ENCODE results near the gene NAV2.
A peak's percentile ranks its signal among the peaks of the same experiment; 100 is the strongest.
"Not testable (repeated sequence)": the region's sequence is repeated elsewhere in the genome, so short reads cannot be mapped to it uniquely, and the experiment has no call there.

NAV2 gene

DNA sequence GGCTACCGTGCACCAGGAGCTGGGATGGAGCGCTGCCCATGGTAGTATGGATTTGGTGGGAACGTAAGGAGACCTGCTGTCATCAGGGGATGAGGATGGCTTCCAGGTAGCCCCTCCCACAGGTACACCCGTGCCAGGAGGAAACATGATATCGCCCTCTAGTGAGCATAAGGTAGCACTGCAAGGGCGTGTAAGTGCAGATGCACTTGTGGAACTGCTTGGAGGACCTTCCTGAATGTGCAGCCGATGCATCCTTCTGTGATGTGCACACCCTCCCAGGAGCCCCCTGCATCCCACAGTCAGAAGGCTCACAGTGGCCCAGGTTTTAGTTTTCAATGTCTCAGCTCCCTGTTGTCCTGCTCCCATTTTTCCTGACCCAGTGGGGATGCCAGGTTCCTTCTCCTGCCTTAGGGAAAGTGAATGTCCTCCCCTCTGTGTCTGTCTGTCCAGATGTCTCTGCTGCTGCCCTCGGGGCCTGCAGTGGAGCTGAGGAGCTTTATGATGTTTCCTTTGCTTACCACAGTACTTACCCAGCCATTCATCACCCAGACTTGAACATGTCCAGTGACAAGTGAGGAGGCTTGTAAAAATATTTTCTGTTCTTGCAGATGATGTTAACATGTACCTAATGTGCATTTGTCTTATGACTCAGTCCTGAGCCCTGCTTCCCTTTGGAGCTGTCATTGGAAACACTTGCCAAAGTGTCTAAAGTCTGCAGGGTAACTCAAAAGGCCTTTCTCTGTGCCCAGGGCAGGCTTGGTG lies 398.5 kb downstream of the NAV2 start:
- no peak for DNase-seq

DNA sequence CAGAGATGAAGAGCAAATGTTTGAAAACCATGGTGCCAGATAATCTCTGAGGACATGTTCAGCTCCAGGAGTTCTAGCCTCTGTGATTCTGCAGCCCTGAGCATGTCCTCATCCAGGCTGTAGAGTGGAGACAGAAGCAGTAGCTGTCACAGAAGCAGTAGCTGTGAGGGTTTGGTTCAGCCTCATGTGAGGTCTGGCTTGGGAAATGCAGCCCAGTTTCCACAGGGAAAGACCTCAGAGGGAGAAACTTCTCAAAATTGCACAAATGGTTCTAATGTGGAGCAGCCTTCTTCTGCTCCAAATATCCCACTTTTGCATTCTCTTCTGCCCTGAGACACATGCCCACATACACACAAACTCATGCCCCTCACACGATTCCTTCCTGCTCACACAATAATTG lies 399.2 kb downstream of the NAV2 start:
- no peak for DNase-seq

DNA sequence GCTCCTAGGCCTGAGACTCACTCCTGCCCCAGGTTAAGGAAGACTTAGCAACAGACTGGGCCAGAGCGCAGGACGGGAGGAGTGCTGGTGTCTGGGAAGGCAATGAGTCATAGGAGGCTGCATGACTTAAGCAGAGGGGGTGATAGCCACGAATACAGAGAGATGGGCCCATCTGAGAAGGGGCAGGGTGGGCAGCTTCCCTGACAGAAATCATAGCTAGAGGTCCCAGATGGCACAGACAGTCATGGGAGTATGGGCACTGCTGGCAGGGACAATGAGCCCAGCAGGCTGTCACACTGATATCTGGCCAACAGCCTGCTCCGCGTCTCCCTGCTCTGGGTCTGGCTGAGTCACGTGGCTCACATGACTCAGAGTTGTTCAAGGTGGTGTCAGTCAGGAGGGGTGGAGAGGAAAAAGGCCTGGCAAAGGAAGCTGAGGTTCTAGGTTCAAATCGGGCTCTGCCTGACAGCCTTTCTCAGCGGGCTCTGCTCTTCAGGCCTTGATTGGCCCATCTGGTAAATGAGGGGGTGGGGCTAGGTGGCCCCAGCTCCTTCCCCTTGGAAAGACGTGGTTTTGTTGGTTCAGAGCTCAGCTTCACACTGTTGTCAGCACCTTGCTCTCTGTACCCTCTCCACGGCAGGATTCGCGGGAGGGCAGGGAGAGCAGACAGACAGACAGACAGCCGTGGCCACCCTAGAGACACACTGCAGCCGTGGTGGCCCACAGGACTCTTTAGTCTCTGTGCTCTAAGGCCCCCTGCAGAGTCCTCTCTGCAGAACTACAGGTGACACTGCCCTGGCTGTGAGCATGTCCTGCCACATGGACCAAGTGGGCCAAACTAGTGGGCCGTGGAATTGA lies 399.9 kb downstream of the NAV2 start:
- DNase-seq, result peak; percentile 9 to 40

DNA sequence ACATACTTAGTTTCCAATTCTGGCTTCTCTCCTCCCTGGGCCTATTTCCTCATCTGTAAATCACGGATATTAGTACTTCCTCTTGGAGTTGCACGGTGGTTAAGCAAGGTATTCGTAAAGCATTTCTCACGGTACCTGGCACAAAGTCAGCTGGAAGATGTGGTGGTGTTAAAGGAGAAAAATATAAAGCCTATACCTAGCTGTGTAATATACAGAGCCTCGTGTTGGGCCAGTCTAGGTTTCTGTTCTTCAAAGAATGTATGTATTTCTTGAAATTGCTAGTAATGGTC lies 400.5 kb downstream of the NAV2 start:
- no peak for DNase-seq

DNA sequence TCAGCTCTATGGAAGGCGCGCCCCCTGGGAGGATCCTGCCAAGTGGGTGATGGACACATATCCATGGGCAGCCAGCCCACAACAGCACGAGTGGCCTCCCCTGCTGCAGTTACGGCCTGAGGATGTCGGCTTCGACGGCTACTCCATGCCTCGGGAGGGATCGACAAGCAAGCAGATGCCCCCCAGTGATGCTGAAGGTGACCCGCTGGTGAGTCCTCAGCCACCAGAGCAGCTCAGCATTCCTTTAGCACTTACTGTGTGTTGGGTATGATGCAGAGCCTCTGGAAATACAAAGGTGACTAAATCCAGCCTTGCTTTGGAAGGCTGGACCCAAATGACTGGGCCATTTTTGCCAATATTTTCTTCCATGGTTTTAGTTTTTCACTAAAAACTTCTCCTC lies 402.0 kb downstream of the NAV2 start:
- no peak for DNase-seq

DNA sequence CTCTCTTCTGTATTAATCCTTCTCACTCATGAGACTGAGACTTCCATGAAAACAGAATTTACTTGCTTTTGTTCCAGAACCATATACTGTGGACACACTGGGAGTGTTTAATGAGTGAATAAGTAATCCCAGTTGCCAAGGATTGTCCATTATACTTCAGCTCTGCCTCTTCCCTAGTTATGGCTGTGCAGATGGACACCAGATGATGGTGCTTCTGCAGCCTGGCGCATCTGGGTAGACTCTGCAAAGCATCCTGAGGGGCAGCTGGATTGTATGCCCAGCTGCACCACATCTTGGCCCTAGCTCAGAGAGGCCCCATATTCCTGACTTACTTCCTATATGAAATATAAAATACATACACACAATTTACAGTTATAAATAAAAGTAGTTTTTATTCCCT lies 404.2 kb downstream of the NAV2 start:
- no peak for DNase-seq

DNA sequence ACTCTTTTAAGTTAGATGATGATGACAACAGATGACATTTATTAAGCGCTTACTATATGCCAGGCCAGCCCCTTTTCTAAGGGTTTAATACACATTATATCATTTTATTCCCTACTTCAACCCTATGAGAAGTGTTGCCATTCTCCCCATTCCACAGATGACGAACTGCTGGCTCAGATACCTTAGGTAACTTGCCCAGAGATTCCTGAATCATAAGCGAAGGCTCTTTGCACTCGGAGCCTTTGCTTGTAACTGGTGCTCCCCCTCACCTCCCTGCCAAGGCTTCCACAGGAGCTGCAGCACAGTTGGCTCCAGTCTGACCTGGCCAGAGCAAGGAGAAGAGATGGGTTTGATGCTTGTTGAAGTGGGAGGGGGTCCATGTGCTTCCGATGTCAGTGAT lies 404.7 kb downstream of the NAV2 start:
- DNase-seq, result no peak

DNA sequence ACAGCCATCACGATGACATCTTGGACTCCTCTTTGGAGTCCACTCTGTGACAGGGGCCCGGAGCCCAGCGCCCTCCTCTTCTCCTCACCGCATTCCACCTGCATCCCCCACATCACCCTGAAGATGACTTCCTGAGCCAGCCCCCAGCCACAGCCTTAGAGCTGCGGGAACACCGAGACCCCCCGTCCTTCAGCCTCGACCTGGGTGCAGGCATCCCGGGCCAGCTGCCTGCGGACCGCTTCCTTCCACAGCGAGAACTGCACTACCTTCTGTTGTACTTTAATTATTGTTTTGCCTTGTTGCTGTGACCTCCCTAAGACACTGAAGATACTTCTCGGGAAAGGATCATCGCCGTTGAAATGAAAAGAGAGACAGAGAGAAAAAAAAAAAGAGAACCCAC lies 405.6 kb downstream of the NAV2 start:
- no peak for DNase-seq

DNA sequence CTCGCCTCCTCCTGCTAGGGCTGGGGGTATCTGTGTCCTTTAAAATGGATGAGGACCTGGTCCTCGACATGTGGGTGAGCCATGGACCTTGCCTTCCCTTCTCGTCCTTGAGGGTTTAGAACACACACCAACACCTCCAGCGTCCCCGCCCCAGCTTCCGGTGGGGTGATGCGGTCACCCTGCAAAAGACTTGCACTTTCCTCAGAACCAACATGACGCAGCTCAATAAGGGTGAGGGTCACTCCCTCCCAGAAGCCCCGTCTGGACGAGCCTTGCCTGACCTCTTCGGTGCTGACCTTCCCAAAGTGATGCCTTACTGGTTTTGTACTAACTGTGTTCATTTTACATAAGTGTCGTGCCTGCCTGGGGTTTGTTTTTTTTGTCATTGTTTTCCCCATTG lies 406.7 kb downstream of the NAV2 start:
- DNase-seq, result no peak

DNA sequence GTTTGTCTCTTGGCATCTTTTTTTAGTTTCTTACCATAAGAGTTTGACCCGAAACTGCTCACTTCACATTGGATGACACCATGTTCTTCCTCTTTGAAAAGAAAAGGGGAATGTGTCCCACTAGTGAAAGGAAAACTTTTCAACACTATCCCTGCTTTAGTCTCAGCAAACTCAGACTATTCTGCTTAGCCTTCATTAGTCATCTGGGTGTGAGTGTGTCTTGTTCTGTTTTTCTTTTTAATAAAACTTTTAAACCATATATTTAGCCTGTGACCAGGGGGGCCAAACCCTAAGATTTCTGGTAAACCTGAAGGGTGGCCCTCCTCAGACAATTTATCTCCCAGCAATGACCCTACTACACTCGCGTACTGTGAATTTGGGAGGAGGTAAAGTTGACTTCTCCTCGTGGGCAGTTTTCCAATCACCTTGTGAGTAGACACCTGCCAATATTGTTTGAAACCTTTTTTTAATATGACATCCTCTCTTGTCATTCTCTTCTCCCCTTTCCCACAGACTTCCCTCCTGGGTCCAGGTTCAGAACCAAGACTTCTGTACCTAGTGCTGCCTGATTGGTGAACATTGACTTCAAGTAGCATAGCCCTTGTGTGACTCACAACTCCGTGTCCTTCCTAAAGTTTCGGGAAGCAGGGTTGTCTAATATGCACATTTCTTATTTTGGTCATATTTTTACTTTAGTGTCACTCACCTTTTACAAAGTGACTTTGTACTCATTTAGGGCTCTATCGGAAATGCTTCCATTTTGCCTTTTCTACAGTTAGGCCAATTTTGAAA lies 407.7 kb downstream of the NAV2 start:
- no peak for DNase-seq

DNA sequence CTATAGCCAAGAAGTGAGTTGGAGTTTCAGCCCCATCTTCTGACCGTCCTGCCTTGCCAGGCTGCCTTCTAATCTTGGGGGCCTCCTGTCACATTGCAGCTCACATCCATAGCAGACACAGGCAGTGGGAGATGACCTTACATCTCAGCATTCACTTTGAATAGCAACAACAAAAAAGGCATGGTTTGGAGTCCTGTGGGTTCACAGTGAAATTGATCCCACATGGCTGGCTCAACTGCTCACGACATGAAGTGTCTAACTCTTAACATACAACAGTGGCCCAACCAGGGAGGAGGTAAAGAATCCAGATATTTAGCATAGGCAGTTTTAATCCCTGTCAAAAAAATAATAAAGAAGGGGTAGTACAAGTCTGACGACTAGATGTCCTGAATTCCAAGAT lies 409.5 kb downstream of the NAV2 start:
- no peak for DNase-seq

DNA sequence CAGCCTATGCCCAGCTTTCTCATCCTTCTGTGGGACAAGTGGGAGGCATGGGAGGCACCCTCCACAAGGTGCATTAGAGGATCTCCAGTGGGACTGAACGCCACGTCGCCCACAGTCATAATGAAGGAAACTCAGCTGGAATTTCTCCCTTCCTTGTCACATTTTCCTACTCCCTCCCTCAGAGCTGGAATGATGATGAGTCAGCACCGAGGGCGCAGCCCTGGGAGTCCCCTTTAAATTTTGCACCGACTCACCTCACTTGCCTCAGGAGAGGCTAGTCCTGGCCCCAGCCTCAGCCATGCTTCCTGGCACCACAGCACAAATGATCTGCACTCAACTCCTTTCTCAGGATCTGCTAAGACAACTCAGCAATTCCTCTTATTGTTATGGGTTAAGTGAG lies 413.3 kb downstream of the NAV2 start:
- DNase-seq, result no peak

DNA sequence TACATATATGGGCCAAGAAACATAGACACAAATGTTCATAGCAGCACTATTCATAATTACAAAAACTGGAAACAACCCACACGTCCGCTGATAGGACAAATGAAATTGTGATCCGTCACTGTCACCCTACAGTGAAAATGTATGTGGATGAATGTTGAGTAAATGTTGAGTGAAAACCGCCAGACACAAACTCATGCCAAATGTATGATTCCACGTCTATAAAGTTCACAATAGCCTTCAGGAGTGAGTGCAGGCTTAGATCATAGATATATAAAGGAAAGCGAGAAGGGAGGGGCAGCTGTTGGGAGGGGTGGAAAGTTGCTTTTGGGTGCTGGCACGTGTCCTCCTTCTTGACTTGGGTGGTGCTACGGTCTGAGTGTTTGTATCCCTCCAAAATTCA lies 414.1 kb downstream of the NAV2 start:
- DNase-seq, result no peak

DNA sequence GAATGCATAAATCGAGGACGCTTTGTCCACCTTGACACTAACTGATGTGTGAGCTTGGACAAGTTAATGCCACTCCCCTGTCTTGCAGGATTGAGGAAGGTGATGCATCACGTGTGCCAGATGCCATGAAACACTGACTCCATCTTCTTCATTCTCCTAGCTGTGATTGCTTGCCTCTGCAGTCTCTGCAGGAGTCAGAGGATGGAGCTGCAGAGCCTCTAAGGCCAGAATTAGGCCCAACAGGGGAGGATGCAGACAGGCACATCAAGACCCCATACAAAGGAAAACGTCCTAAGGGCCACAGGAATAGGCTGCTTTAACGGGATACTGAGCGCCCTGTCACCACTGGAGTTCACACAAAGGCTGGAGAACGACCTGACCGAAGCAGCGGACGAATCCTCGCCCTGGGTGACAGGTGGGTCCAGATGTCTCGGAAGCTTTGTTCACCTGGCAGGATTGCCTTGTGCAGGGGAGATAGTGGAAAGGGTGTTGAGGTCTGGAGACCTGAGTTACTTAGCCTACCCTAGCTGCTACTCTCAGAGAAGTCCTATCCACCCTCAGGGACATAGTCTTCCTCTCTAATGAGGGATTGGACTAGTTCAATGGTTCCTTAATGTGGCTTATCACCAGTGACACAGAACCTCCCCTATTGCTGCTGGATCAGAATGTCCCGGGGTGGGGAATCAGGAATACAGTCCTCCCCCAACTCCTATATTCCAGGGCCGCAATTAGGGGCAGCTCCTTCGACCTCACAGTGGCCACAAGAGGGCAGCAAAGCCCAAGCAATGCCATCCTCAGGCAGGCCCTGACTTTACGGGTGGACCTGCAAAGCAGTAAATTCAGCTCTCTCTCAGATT lies 415.3 kb downstream of the NAV2 start:
- DNase-seq, result peak in 1 of 2 donors; percentile 3

DNA sequence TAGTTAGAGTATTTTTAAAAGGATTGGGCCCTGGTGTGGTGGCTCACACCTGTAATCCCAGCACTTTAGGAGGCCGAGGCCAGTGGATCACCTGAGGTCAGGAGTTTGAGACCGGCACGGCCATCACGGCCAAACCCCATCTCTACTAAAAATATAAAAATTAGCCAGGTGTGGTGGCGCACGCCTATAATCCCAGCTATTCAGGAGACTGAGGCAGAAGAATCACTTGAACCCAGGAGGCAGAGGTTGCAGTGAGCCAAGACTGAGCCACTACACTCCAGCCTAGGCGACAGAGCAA lies 415.8 kb downstream of the NAV2 start:
- not testable (repeated sequence) for DNase-seq

DNA sequence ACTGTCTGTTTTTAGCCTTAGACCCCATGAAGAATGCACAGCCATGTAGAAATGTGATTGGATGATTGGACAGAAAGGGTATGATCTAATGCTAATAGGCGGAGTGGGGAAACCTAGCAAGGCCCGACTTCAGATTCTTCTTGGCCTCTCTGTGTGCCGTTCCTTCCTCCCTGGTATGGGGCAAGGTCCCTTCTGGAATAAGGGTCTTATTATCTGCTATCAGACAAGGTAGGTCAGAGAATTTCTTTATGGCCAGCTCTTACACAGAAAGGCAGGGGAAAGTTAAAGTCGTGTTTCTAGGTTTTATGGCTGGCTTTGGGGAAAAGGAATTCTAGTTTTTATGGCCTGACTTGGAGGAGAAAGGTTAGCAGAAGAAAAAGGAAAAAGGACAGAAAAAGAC lies 417.0 kb downstream of the NAV2 start:
- DNase-seq, result no peak

DNA sequence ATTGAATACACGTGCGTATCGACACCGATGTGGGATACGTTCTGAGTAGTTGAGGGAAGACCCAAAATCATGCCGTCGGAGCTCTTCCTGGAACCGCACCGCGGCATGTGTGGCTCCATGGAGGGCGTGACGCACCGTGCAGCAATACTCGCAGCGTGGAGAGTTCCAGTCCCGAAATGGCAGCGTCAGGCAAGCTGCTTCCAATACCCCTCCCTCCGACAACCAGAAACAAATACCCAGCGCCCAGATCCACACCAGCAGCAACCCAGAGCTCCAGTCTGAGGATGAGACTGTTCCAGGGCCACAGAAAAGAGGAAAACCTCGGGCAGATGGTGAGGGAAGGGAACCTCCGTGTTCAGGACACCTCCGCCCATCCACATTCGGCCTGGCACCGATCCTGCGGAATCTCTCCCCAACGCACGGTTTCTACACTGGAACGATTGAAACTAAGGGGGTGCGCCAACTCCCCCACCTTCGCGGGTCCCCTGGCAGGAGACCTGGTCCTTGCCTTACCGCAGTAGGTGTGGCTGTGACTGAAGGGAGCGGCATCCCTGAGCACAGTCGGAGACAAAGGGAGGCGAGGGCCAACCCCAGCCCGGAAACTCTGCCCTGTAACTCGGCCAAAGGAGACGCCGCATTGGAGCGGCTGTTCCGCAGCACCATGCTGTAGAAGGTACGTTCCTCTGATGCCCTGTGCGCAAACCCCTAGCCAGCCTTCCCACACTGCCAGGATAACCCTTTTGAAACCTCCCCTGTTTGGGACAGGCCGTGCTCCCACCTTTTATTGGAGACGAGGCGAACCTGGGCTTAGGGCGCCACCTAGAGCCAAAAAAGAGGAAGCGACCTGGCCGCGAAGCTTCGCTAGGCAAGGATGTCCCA lies 419.4 kb downstream of the NAV2 start:
- DNase-seq, result no peak

DNA sequence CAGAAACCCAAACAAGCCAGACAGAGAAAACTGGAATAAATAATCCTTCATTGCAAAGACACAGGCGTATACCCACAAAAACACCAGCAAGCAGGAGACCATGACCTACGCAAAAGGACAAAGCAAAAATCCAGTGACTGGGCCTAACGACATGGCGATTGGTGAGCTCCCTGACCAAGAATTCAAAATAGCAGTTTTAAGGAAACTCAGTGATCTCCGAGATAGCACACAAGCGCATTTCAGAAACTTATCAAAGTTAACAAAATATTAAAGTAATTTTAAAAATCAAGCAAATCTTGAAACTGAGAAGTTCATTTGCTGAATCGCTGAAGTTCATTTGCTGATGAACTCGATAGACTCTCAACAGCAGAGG lies 420.0 kb downstream of the NAV2 start:
- no peak for DNase-seq

DNA sequence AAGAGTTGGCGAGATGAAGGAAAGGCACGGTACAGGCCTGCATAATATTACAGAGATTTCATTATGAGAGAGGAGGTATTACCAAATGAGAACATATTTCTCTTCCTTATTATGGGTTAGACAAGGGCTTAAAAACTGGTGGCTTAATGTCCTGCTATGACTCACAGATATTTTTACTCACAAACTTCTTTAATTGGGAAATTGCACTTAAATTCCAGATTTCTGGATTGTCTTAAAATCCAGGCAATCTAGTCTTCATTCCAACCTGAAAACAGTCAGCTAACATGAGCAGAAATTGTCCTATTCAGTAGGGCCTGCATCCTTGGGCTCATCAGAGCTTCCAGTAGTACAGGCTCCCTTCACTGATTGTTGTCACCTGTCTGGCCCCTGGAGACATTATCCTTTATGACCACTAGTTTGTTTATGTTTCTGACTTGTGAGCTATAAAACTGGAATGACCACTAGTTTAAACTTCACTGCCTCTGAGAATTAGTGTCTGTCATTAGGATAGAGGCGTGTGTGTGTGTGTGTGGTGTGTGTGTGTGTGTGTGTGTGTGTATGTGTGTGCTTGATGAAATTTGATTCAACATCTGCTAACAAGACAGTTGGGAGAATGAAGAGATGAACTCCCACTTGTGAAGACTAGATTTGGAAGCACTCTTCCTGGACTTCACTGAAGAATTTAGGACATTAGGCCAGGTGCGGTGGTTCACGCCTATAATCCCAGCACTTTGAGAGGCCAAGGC lies 422.5 kb downstream of the NAV2 start:
- no peak for DNase-seq

DNA sequence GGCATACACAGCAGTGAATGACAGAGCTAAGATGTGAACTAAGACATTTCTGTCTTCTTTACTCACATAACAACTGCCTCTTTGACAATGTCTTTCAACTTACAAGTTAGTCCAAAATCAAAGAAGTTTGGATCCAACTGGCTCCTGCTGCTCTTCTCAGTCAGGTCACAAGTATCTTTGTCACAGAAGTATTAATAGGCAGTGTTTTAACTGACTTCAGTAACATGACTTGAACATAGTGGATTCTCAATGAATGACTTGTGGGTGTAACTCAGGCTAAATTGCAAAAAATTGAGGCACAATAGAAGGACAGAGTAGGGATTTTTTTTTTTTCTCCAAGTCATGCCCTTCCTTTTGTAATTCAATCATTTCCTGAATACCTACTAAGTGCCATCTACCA lies 425.0 kb downstream of the NAV2 start:
- no peak for DNase-seq

DNA sequence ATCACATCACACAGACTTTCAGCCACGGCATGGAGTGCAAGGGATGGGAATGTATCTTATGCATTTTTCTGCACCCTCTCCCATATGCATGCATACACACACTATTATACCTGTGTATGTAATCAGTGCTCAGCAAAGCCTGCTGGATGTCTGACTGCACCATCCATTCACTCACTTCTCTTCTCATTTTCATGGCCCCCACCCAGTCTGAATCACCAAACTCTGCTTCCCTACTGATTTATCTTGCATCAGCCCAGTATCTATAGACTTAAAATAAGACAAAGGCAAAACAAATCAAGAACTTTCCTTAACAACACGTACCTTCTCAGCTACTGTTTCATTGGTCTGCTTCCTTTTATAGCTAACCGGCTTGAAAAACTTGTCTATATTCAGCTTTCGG lies 426.1 kb downstream of the NAV2 start:
- DNase-seq, result no peak

Data from bone marrow (tissue), 2 donors.